Amygdala (tissue), 56 donors: ENCODE results near the gene PASK.

ENCODE experiments used
- DNase-seq, 56 donors: peaks; one replicate each; lab custom pipeline; 2025; lab: John Stamatoyannopoulos, UW

PASK gene

GRCh38 chr2:241149925-241150659, 820 bp upstream of the PASK start, which contains the start of gene PPP1R7:
Gene PPP1R7 (plus strand): TSS chr2:241150467. CDS start chr2:241150496, 29 bp downstream.
- peak; percentile 45 to 96 (median 90) for DNase-seq

GRCh38 chr2:241149675-241149924, 328 bp upstream of the PASK start:
- no peak for DNase-seq

- no peak for DNase-seq
Observed at GRCh38 chr2:241148239-241148638, 1.0 kb downstream of the PASK start.

GRCh38 chr2:241147336-241147735, 1.9 kb downstream of the PASK start:
- DNase-seq = no peak

- DNase-seq = no peak
Observed at GRCh38 chr2:241146286-241146685, 3.0 kb downstream of the PASK start.

- no peak for DNase-seq
Observed at GRCh38 chr2:241142593-241142992, 6.7 kb downstream of the PASK start.

GRCh38 chr2:241142063-241142462, 7.2 kb downstream of the PASK start:
- DNase-seq = no peak

GRCh38 chr2:241141214-241141770, 8.0 kb downstream of the PASK start:
- DNase-seq = no peak

- DNase-seq = no peak
Observed at GRCh38 chr2:241140445-241140840, 8.8 kb downstream of the PASK start.

GRCh38 chr2:241139531-241140444, 9.5 kb downstream of the PASK start:
- DNase-seq = no peak

GRCh38 chr2:241138471-241138870, 10.8 kb downstream of the PASK start:
- no peak for DNase-seq

- DNase-seq = no peak
Observed at GRCh38 chr2:241137276-241138190, 11.7 kb downstream of the PASK start.

- no peak for DNase-seq
Observed at GRCh38 chr2:241136661-241137260, 12.5 kb downstream of the PASK start.

GRCh38 chr2:241136191-241136590, 13.1 kb downstream of the PASK start:
- no peak for DNase-seq

- peak in 9 of 56 donors; percentile 13 to 49 (median 25) for DNase-seq
Observed at GRCh38 chr2:241135737-241136136, 13.5 kb downstream of the PASK start.

- DNase-seq = no peak
Observed at GRCh38 chr2:241134711-241135110, 14.6 kb downstream of the PASK start.

- no peak for DNase-seq
Observed at GRCh38 chr2:241133436-241133820, 15.8 kb downstream of the PASK start.

- DNase-seq = no peak
Observed at GRCh38 chr2:241132538-241133435, 16.5 kb downstream of the PASK start.

GRCh38 chr2:241131531-241131930, 17.7 kb downstream of the PASK start:
- DNase-seq = no peak
